Gastroesophageal sphincter (tissue), 3 donors: ENCODE measurements around the gene MNT.

Experiments
- POLR2A ChIP-seq, 2 donors: fragments of 450-650 bp; IDR thresholded peaks; one replicate each; pipeline ENCODE4 v1.6.1; 2017; ENCODE audit warnings: antibody characterized with exemption in 2 of 2, mild to moderate bottlenecking in 2 of 2, moderate library complexity in 1 of 2
- POLR2AphosphoS5 ChIP-seq: sonication (generic); formaldehyde crosslinking; IDR thresholded peaks from one replicate; pipeline ENCODE4 v1.6.1; 2017; ENCODE audit warnings: antibody characterized with exemption
- TF ChIP-seq, protein P1 (sequence below), 4 experiments: fragments of 200-600 bp in 2 of 4; fragments of 450-650 bp in 2 of 4; sonication (generic) in 1 of 4; IDR thresholded peaks; one replicate each; pipeline ENCODE4 v1.5.1; 2017 to 2019; ENCODE audit warnings: antibody characterized with exemption in 4 of 4, mild to moderate bottlenecking in 2 of 4, moderate library complexity in 2 of 4

DNA sequence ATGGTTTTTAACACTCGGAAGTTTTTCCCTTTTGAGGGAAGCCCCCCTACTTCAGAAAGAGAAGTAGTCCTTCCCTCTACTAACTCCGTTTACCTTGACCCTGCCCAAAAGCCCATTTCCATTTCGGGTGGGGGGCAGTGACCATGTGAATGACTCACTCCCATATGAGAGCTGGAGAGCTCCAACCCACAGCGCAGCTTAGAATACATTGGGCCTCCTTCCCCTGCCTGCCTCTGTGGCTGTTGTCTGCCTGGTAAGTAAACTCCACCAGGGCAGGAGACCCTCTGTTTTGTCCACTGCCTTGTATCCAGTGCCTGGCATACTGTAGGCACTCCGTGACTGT, 62.6 kb downstream of the MNT start:
- TF ChIP-seq, protein P1, sequence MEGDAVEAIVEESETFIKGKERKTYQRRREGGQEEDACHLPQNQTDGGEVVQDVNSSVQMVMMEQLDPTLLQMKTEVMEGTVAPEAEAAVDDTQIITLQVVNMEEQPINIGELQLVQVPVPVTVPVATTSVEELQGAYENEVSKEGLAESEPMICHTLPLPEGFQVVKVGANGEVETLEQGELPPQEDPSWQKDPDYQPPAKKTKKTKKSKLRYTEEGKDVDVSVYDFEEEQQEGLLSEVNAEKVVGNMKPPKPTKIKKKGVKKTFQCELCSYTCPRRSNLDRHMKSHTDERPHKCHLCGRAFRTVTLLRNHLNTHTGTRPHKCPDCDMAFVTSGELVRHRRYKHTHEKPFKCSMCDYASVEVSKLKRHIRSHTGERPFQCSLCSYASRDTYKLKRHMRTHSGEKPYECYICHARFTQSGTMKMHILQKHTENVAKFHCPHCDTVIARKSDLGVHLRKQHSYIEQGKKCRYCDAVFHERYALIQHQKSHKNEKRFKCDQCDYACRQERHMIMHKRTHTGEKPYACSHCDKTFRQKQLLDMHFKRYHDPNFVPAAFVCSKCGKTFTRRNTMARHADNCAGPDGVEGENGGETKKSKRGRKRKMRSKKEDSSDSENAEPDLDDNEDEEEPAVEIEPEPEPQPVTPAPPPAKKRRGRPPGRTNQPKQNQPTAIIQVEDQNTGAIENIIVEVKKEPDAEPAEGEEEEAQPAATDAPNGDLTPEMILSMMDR (IDR thresholded peaks at IDR 0.05) = no peak
- TF ChIP-seq POLR2A (IDR thresholded peaks at IDR 0.05) = no peak
- no peak for TF ChIP-seq POLR2AphosphoS5
